ENCODE data around the gene ELFN1.

DNA sequence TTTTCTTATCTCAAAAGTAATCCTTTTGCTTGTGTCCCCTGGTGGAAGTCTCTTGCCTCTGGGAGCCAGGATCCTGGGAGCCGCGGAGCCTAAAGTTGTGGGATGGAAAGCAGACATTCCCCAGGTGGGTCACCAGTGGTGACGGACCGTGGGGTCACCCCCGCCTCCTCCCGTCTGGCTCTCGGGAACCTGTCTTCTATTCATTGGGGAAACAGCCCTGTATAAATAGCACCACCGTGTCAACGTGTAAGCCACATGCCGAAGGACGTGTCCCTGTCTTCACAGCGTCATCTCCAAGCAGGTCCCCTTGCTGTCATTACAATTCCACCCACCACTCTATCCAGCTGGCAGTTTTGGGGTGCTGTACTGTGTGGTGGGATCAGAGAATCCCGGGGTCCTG lies 87.5 kb downstream of the ELFN1 start:
- TF ChIP-seq, protein P1, sequence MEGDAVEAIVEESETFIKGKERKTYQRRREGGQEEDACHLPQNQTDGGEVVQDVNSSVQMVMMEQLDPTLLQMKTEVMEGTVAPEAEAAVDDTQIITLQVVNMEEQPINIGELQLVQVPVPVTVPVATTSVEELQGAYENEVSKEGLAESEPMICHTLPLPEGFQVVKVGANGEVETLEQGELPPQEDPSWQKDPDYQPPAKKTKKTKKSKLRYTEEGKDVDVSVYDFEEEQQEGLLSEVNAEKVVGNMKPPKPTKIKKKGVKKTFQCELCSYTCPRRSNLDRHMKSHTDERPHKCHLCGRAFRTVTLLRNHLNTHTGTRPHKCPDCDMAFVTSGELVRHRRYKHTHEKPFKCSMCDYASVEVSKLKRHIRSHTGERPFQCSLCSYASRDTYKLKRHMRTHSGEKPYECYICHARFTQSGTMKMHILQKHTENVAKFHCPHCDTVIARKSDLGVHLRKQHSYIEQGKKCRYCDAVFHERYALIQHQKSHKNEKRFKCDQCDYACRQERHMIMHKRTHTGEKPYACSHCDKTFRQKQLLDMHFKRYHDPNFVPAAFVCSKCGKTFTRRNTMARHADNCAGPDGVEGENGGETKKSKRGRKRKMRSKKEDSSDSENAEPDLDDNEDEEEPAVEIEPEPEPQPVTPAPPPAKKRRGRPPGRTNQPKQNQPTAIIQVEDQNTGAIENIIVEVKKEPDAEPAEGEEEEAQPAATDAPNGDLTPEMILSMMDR (IDR thresholded peaks at IDR 0.05), result no peak
- TF ChIP-seq ZFX (IDR thresholded peaks at IDR 0.05; ENCODE audit: borderline replicate concordance), result no peak

Data from 22Rv1 (cell line).